Transverse colon (tissue), 4 donors: ENCODE data around the gene RMND5A.

ENCODE experiments used
- EP300 ChIP-seq: sonication (generic); formaldehyde crosslinking; IDR thresholded peaks from one replicate; pipeline ENCODE4 v1.6.1; 2017; ENCODE audit warnings: antibody characterized with exemption, low read depth
- POLR2AphosphoS5 ChIP-seq, 3 donors: sonication (generic); formaldehyde crosslinking; IDR thresholded peaks; one replicate each; pipeline ENCODE4 v1.6.1; 2016; ENCODE audit warnings: antibody characterized with exemption in 3 of 3
- TF ChIP-seq, protein P1 (sequence below), 5 experiments: fragments of 200-600 bp in 3 of 5; fragments of 450-650 bp in 2 of 5; sonication (generic) in 3 of 5; IDR thresholded peaks; 1 replicate in 2 of 5; 2 replicates in 3 of 5; pipeline ENCODE4 v1.5.1; 2016 to 2017; ENCODE audit warnings: antibody characterized with exemption in 5 of 5, inconsistent platforms in 3 of 5, mild to moderate bottlenecking in 2 of 5, moderate library complexity in 1 of 5

GRCh38 chr2:86760371-86760770 is 40.3 kb downstream of the RMND5A start:
- TF ChIP-seq, protein P1, sequence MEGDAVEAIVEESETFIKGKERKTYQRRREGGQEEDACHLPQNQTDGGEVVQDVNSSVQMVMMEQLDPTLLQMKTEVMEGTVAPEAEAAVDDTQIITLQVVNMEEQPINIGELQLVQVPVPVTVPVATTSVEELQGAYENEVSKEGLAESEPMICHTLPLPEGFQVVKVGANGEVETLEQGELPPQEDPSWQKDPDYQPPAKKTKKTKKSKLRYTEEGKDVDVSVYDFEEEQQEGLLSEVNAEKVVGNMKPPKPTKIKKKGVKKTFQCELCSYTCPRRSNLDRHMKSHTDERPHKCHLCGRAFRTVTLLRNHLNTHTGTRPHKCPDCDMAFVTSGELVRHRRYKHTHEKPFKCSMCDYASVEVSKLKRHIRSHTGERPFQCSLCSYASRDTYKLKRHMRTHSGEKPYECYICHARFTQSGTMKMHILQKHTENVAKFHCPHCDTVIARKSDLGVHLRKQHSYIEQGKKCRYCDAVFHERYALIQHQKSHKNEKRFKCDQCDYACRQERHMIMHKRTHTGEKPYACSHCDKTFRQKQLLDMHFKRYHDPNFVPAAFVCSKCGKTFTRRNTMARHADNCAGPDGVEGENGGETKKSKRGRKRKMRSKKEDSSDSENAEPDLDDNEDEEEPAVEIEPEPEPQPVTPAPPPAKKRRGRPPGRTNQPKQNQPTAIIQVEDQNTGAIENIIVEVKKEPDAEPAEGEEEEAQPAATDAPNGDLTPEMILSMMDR (IDR thresholded peaks at IDR 0.05), result no peak
- TF ChIP-seq POLR2AphosphoS5 (IDR thresholded peaks at IDR 0.05) (no peak), EP300 (no peak)
